GM13977 (cell line): Measurements from ENCODE around the gene DNAL1.

Source experiments
- DNase-seq: peaks from one replicate; pipeline ENCODE4 v3.0.0; 2012; ENCODE audit warnings: low spot score
- CTCF ChIP-seq: IDR thresholded peaks from 2 replicates; pipeline ENCODE4 v1.5.1; 2012; ENCODE audit warnings: mild to moderate bottlenecking, control low read depth; ENCODE audit not compliant: insufficient read depth; ENCODE audit errors: extremely low read depth, missing control alignments
- in situ Hi-C: fragments of 300-500 bp; cut with MboI; formaldehyde crosslinking; loops from one replicate; pipeline ENCODE4 v1.12.0; 2022; ENCODE audit warnings: low sequenced_read_pairs, low pct_unique_long_range_greater_than_20kb, mixed read lengths, inconsistent platforms; ENCODE audit not compliant: unreplicated experiment

The DNAL1 gene

GRCh38 chr14:73667854-73668253 is 23.1 kb downstream of the DNAL1 start:
- in situ Hi-C loops, result no loop called here
- TF ChIP-seq CTCF, result no peak
- no peak for DNase-seq

- in situ Hi-C loops, result no loop called here
- no peak for TF ChIP-seq CTCF
- no peak for DNase-seq
These were observed 30.2 kb downstream of the DNAL1 start for GRCh38 chr14:73674986-73675385.

- DNase-seq, result no peak
- in situ Hi-C loops, result no loop called here
- TF ChIP-seq CTCF, result no peak
These were observed 33.9 kb downstream of the DNAL1 start for GRCh38 chr14:73678698-73679097.

- TF ChIP-seq CTCF, result no peak
- in situ Hi-C loops, result no loop called here
- no peak for DNase-seq
These were observed 36.0 kb downstream of the DNAL1 start for GRCh38 chr14:73680821-73681220.

- no peak for TF ChIP-seq CTCF
- DNase-seq, result no peak
- in situ Hi-C loops, result no loop called here
These were observed 39.8 kb downstream of the DNAL1 start for GRCh38 chr14:73684627-73685026.

- TF ChIP-seq CTCF, result no peak
- in situ Hi-C loops, result no loop called here
- DNase-seq, result no peak
These were observed 40.5 kb downstream of the DNAL1 start for GRCh38 chr14:73685328-73685727.

GRCh38 chr14:73686901-73687300 is 42.1 kb downstream of the DNAL1 start:
- TF ChIP-seq CTCF, result no peak
- in situ Hi-C loops, result no loop called here
- no peak for DNase-seq
